GM13976 (cell line): Measurements from ENCODE around the gene SRPK3.
"Not testable (repeated sequence)": the region's sequence is repeated elsewhere in the genome, so short reads cannot be mapped to it uniquely, and the experiment has no call there.

Source experiments
- DNase-seq: peaks from one replicate; pipeline ENCODE4 v3.0.0; 2012; ENCODE audit warnings: low spot score
- in situ Hi-C: fragments of 300-500 bp; cut with MboI; formaldehyde crosslinking; loops from one replicate; pipeline ENCODE4 v1.12.0; 2022; ENCODE audit warnings: low sequenced_read_pairs, mixed read lengths, inconsistent platforms; ENCODE audit not compliant: unreplicated experiment
- TF ChIP-seq, protein P1 (sequence below): IDR thresholded peaks from 2 replicates; pipeline ENCODE4 v1.5.1; 2012; ENCODE audit warnings: borderline replicate concordance, mild to moderate bottlenecking; ENCODE audit not compliant: insufficient read depth; ENCODE audit errors: extremely low read depth, missing control alignments, control extremely low read depth

Gene SRPK3

GRCh38 chrX:153814591-153815315 lies 33.9 kb downstream of the SRPK3 start:
- no peak for DNase-seq
- in situ Hi-C loops, result no loop called here

GRCh38 chrX:153816831-153817690 lies 36.2 kb downstream of the SRPK3 start:
- in situ Hi-C loops, result no loop called here
- TF ChIP-seq, protein P1, sequence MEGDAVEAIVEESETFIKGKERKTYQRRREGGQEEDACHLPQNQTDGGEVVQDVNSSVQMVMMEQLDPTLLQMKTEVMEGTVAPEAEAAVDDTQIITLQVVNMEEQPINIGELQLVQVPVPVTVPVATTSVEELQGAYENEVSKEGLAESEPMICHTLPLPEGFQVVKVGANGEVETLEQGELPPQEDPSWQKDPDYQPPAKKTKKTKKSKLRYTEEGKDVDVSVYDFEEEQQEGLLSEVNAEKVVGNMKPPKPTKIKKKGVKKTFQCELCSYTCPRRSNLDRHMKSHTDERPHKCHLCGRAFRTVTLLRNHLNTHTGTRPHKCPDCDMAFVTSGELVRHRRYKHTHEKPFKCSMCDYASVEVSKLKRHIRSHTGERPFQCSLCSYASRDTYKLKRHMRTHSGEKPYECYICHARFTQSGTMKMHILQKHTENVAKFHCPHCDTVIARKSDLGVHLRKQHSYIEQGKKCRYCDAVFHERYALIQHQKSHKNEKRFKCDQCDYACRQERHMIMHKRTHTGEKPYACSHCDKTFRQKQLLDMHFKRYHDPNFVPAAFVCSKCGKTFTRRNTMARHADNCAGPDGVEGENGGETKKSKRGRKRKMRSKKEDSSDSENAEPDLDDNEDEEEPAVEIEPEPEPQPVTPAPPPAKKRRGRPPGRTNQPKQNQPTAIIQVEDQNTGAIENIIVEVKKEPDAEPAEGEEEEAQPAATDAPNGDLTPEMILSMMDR, result no peak
- DNase-seq, result no peak

More at GRCh38 chrX:153814591-153815315, 33.9 kb downstream of the SRPK3 start:
- TF ChIP-seq, protein P1, result no peak

GRCh38 chrX:153818064-153818463 lies 37.2 kb downstream of the SRPK3 start:
- in situ Hi-C loops, DNase-seq: not testable (repeated sequence)

DNA sequence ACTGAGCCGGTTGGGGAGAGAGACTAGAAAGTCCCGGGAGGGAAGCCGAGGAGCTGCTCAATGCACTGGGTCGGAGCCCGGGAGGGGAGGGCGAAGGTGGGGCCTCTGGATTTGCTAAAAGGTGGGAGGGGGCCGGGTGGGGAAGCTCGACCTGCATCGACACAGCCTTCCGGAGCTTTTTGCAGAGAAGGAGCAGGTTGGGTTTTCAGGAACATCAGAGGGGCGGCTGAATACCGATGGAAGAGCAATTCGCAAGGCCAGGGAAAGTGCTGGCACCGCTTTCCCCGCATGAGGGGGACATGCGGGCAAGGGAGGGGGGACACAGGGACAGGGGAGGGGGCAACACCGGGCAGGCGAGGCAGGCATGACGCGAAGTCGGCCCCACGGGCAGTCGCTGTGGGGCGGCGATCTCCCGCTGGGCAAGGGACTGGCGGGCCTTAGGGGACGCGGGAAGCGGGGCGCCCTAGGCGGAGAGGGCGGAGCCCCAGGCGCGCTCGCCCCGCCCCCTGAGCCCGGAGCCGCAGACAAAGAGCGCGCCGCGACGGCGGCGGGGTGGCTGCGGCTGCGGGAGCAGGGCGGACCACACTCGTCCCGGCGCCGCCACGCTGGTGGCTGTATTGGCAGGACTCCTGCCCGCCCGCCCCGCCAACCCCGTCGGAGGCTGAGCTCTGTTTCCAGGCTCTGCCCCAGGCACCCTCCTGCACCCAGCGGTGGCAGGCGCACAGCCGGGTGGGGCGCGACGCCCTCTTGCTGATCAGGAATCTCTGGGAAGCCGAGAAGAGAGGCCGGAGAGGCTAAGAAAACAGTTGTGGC lies 37.9 kb downstream of the SRPK3 start:
- TF ChIP-seq, protein P1, result no peak
- DNase-seq, result peak; percentile 73
- in situ Hi-C loops, result no loop called here

GRCh38 chrX:153819384-153820040 lies 38.7 kb downstream of the SRPK3 start:
- no peak for DNase-seq
- TF ChIP-seq, protein P1, result no peak
- in situ Hi-C loops, result no loop called here

DNA sequence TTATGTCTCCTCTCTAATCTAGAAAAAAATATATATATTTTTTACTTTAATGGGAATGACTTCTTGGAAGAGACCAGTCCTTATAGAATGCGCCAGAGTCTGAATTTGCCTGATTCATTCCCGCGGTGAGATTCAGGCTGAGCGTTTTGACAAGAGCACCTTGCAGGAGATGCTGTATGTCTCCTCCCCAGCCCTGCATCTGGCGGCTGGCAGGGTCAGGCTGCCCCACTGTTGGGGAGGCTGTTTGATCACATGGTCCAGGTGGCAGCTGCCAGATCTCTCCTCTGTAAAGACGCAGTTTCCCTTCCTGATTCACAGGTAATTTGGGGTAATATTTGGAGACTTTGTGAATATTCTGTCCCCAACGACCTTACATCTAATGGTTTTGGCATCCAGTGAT lies 39.8 kb downstream of the SRPK3 start:
- in situ Hi-C loops, result no loop called here

More for the DNA sequence above, 39.8 kb downstream of the SRPK3 start:
- TF ChIP-seq, protein P1, result no peak
- no peak for DNase-seq
